ENCODE measurements around the gene NUAK2.

NUAK2 gene

DNA sequence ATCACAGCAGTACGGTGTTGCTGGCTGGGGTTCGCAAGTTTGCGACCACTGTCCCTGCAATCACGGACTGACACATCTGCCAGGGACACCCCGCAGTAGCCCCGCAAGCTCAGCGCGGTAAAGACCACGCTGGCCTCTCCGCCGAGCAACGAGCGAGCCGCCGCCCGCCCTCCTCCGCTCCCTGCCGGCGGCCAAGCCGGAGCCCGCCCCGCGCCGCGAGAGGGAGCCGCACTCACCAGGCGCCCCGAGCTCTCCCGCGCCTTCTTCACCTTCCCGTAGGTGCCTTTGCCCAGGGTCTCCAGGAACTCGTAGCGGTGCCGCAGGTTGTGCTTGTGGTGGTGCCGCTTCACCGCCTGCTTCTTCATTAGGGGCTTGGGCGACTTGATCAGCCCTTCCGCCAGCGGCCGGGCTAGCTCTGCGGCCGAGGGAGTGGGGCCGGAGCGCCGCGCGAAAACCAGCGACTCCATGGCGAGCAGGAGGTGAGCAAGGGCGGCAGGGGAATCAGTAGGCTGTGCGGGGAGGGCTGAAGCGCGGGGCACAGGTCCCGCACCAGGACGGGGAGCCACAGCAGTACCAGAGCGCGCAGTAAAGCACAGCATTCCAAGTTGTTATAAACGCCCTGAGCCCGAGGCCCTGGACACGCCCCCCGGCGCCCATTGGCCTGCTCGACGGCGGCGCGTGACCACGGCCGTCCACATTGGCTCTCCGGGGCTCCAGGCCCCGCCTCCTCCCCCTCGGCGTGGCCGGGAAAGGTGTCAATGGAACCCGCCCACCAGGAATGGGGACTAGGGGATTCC is at the start of gene NUAK2:
Gene NUAK2, minus strand, starts transcription at position 584 of the 797 bp plus-strand sequence. Its CDS starts 117 bp downstream, at position 467.
- ATAC-seq, result peak; percentile 92
- TF ChIP-seq PPARA (CRISPR knock-in tag; IDR thresholded peaks at IDR 0.05; ENCODE audit: borderline replicate concordance) (no peak), ZFP3 (CRISPR knock-in tag; IDR thresholded peaks at IDR 0.05) (no peak), BACH2 (CRISPR knock-in tag; IDR thresholded peaks at IDR 0.05; ENCODE audit: borderline replicate concordance) (no peak), ISL1 (CRISPR knock-in tag; IDR thresholded peaks at IDR 0.05) (no peak), TCF4 (CRISPR knock-in tag; IDR thresholded peaks at IDR 0.05; ENCODE audit: borderline replicate concordance) (no peak), ZNF565 (CRISPR knock-in tag; conservative IDR thresholded peaks at IDR 0.05; ENCODE audit: low read depth) (no peak), ZFP30 (CRISPR knock-in tag; IDR thresholded peaks at IDR 0.05) (no peak)
- TF ChIP-seq, protein P1, sequence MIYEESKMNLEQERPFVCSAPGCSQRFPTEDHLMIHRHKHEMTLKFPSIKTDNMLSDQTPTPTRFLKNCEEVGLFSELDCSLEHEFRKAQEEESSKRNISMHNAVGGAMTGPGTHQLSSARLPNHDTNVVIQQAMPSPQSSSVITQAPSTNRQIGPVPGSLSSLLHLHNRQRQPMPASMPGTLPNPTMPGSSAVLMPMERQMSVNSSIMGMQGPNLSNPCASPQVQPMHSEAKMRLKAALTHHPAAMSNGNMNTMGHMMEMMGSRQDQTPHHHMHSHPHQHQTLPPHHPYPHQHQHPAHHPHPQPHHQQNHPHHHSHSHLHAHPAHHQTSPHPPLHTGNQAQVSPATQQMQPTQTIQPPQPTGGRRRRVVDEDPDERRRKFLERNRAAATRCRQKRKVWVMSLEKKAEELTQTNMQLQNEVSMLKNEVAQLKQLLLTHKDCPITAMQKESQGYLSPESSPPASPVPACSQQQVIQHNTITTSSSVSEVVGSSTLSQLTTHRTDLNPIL (CRISPR knock-in tag; IDR thresholded peaks at IDR 0.05; ENCODE audit: low read depth), result no peak
- TF ChIP-seq, protein P2, sequence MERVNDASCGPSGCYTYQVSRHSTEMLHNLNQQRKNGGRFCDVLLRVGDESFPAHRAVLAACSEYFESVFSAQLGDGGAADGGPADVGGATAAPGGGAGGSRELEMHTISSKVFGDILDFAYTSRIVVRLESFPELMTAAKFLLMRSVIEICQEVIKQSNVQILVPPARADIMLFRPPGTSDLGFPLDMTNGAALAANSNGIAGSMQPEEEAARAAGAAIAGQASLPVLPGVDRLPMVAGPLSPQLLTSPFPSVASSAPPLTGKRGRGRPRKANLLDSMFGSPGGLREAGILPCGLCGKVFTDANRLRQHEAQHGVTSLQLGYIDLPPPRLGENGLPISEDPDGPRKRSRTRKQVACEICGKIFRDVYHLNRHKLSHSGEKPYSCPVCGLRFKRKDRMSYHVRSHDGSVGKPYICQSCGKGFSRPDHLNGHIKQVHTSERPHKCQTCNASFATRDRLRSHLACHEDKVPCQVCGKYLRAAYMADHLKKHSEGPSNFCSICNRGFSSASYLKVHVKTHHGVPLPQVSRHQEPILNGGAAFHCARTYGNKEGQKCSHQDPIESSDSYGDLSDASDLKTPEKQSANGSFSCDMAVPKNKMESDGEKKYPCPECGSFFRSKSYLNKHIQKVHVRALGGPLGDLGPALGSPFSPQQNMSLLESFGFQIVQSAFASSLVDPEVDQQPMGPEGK (CRISPR knock-in tag; IDR thresholded peaks at IDR 0.05; ENCODE audit: borderline replicate concordance), result no peak

DNA sequence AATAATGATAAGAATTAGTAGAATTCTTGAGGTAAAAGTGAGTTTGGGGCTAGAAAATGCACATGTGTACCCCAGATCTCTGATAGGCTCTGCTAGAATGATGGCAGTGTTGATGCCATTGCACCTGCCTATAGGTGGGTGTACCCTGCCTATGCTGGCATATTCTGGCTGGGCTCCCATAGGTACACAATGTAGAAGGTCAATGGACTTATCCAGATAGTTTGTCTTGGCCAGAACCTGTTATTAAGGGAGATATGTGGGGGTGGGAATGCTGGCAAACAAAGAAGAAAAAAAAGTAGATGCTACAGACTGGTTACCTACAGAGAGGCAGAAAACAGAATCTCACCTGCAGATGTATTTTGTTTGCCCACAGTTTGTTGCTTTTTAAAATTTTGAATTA is 49.2 kb upstream of the NUAK2 start:
- TF ChIP-seq, protein P3, sequence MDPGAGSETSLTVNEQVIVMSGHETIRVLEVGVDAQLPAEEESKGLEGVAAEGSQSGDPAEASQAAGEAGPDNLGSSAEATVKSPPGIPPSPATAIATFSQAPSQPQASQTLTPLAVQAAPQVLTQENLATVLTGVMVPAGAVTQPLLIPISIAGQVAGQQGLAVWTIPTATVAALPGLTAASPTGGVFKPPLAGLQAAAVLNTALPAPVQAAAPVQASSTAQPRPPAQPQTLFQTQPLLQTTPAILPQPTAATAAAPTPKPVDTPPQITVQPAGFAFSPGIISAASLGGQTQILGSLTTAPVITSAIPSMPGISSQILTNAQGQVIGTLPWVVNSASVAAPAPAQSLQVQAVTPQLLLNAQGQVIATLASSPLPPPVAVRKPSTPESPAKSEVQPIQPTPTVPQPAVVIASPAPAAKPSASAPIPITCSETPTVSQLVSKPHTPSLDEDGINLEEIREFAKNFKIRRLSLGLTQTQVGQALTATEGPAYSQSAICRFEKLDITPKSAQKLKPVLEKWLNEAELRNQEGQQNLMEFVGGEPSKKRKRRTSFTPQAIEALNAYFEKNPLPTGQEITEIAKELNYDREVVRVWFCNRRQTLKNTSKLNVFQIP (CRISPR knock-in tag; IDR thresholded peaks at IDR 0.05; ENCODE audit: borderline replicate concordance, low read depth), result no peak
- TF ChIP-seq TOX (CRISPR knock-in tag; IDR thresholded peaks at IDR 0.05; ENCODE audit: borderline replicate concordance) (no peak), TCF4 (CRISPR knock-in tag; IDR thresholded peaks at IDR 0.05; ENCODE audit: borderline replicate concordance) (no peak), ESRRG (CRISPR knock-in tag; IDR thresholded peaks at IDR 0.05) (no peak), ZNF70 (CRISPR knock-in tag; IDR thresholded peaks at IDR 0.05) (no peak), BACH2 (CRISPR knock-in tag; IDR thresholded peaks at IDR 0.05; ENCODE audit: borderline replicate concordance) (no peak), CSDC2 (CRISPR knock-in tag; IDR thresholded peaks at IDR 0.05) (no peak), ZNF565 (CRISPR knock-in tag; conservative IDR thresholded peaks at IDR 0.05; ENCODE audit: low read depth) (no peak), ISL1 (CRISPR knock-in tag; IDR thresholded peaks at IDR 0.05) (no peak), SNAI2 (CRISPR knock-in tag; IDR thresholded peaks at IDR 0.05) (no peak)
- TF ChIP-seq, protein P4, sequence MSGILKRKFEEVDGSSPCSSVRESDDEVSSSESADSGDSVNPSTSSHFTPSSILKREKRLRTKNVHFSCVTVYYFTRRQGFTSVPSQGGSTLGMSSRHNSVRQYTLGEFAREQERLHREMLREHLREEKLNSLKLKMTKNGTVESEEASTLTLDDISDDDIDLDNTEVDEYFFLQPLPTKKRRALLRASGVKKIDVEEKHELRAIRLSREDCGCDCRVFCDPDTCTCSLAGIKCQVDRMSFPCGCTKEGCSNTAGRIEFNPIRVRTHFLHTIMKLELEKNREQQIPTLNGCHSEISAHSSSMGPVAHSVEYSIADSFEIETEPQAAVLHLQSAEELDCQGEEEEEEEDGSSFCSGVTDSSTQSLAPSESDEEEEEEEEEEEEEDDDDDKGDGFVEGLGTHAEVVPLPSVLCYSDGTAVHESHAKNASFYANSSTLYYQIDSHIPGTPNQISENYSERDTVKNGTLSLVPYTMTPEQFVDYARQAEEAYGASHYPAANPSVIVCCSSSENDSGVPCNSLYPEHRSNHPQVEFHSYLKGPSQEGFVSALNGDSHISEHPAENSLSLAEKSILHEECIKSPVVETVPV (CRISPR knock-in tag; IDR thresholded peaks at IDR 0.05), result no peak
- no peak for ATAC-seq

DNA sequence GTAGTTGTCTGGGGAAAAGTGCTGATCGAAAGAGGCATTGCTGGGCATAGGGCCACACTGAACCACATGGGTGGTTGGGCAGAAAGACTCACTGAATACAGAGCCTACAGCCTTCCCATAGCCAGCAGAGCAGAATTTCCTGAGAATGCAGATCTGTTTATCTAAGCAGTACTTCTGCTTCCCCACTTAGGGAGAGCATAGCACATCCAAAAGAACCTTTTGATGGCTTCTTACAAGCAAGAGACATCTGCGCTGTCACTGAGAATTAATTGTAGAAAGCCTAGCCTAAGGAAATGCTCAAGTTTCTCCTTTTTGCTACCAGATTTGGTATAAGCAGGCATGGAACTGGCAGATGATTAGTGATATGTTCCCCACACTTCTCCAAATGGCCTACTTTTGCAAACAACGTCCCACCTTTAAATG is 48.2 kb upstream of the NUAK2 start:
- TF ChIP-seq RARB (CRISPR knock-in tag; IDR thresholded peaks at IDR 0.05) (no peak), ISL1 (CRISPR knock-in tag; IDR thresholded peaks at IDR 0.05) (no peak), SNAI2 (CRISPR knock-in tag; IDR thresholded peaks at IDR 0.05) (no peak), BACH2 (CRISPR knock-in tag; IDR thresholded peaks at IDR 0.05; ENCODE audit: borderline replicate concordance) (no peak)
- TF ChIP-seq, protein P3 (CRISPR knock-in tag; IDR thresholded peaks at IDR 0.05; ENCODE audit: borderline replicate concordance, low read depth), result no peak
- no peak for ATAC-seq

DNA sequence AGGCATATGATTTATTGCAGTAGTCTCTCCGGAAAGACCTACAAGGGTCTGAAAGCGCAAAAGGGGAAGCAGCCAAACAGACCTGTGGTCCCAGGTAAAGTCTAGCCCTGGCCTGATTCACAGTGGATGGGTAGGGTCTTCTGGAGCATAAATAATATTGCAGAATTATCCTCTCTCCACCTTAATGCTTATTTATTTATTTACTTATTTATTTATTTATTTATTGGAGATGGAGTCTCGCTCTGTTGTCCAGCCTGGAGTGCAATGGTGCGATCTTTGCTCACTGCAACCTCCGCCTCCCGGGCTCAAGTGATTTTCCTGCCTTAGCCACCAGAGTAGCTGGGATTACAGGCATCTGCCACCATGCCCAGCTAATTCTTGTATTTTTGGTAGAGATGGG is 46.9 kb upstream of the NUAK2 start:
- ATAC-seq, result no peak
- no peak for TF ChIP-seq TCF4 (CRISPR knock-in tag; IDR thresholded peaks at IDR 0.05; ENCODE audit: borderline replicate concordance)
- TF ChIP-seq ZNF565 (CRISPR knock-in tag; conservative IDR thresholded peaks at IDR 0.05; ENCODE audit: low read depth), result no peak
- no peak for TF ChIP-seq ESRRG (CRISPR knock-in tag; IDR thresholded peaks at IDR 0.05)
- TF ChIP-seq, protein P1 (CRISPR knock-in tag; IDR thresholded peaks at IDR 0.05; ENCODE audit: low read depth), result no peak
- no peak for TF ChIP-seq ZC3H10 (CRISPR knock-in tag; IDR thresholded peaks at IDR 0.05)
- TF ChIP-seq BACH2 (CRISPR knock-in tag; IDR thresholded peaks at IDR 0.05; ENCODE audit: borderline replicate concordance), result no peak
- TF ChIP-seq ZNF8 (CRISPR knock-in tag; IDR thresholded peaks at IDR 0.05), result no peak
- TF ChIP-seq, protein P4 (CRISPR knock-in tag; IDR thresholded peaks at IDR 0.05), result no peak
- TF ChIP-seq GLIS3 (CRISPR knock-in tag; IDR thresholded peaks at IDR 0.05), result no peak
- no peak for TF ChIP-seq ARNTL (CRISPR knock-in tag; IDR thresholded peaks at IDR 0.05; ENCODE audit: borderline replicate concordance, low read depth)
- TF ChIP-seq ZFP30 (CRISPR knock-in tag; IDR thresholded peaks at IDR 0.05), result no peak
- TF ChIP-seq PPARA (CRISPR knock-in tag; IDR thresholded peaks at IDR 0.05; ENCODE audit: borderline replicate concordance), result no peak
- TF ChIP-seq CSDC2 (CRISPR knock-in tag; IDR thresholded peaks at IDR 0.05), result no peak
- no peak for TF ChIP-seq RARB (CRISPR knock-in tag; IDR thresholded peaks at IDR 0.05)
- TF ChIP-seq SNAI2 (CRISPR knock-in tag; IDR thresholded peaks at IDR 0.05), result no peak
- no peak for TF ChIP-seq ZFP3 (CRISPR knock-in tag; IDR thresholded peaks at IDR 0.05)

Measured in SK-N-SH treated with all-trans-retinoic acid at 6 μM for 48 hours (cell line).